ENCODE data around the gene SVIP. TPM values are rescaled to one million over a fixed set of nuclear protein-coding genes. Genes with fewer than 3 reads are reported as not detected.

The SVIP gene
- total and polyA plus RNA-seq, 4 donors = 2.7 to 7.2 (median 4.8) TPM

DNA sequence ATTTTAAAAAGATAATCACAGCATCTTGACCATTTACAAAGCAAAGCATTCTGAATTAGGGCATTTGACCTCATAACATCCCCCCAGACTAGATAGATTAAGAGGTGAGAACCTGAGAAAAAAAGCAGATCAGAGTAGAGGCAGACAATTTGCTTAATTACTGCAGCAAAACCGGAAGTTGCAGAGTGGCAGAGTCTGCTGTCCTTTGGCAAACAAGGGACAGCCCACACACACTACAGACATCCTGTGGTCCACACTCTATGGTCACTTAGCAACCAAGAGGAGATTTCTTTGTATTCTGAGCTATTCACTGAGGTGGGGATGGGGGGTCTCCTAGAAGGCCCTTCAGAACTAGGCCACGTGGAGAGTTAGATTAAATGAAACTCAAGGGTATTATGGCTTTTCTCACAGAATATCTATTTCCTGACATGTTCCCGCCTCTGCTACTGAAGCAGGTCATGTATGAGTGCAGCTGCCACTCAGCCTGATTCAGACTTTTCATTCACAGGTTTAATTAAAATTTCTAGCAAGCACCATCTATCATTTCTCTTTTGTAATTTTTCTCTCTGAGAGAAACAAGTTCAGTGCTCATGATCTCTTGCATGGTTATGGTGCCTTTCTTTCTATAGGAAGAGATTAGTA is 48.5 kb downstream of the SVIP start:
- 64% methylated on average over 3 of the region's 3 CpGs for WGBS
- TF ChIP-seq, protein P1, sequence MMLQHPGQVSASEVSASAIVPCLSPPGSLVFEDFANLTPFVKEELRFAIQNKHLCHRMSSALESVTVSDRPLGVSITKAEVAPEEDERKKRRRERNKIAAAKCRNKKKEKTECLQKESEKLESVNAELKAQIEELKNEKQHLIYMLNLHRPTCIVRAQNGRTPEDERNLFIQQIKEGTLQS (IDR thresholded peaks at IDR 0.05) = no peak
- TF ChIP-seq, protein P2, sequence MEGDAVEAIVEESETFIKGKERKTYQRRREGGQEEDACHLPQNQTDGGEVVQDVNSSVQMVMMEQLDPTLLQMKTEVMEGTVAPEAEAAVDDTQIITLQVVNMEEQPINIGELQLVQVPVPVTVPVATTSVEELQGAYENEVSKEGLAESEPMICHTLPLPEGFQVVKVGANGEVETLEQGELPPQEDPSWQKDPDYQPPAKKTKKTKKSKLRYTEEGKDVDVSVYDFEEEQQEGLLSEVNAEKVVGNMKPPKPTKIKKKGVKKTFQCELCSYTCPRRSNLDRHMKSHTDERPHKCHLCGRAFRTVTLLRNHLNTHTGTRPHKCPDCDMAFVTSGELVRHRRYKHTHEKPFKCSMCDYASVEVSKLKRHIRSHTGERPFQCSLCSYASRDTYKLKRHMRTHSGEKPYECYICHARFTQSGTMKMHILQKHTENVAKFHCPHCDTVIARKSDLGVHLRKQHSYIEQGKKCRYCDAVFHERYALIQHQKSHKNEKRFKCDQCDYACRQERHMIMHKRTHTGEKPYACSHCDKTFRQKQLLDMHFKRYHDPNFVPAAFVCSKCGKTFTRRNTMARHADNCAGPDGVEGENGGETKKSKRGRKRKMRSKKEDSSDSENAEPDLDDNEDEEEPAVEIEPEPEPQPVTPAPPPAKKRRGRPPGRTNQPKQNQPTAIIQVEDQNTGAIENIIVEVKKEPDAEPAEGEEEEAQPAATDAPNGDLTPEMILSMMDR (IDR thresholded peaks at IDR 0.05; ENCODE audit: low read depth, low read length, missing input control) = no peak
- TF ChIP-seq FOXA1 (IDR thresholded peaks at IDR 0.05) (no peak), HNF4A (conservative IDR thresholded peaks at IDR 0.05) (no peak)
- TF ChIP-seq, protein P3, sequence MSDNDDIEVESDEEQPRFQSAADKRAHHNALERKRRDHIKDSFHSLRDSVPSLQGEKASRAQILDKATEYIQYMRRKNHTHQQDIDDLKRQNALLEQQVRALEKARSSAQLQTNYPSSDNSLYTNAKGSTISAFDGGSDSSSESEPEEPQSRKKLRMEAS (IDR thresholded peaks at IDR 0.05) = no peak

DNA sequence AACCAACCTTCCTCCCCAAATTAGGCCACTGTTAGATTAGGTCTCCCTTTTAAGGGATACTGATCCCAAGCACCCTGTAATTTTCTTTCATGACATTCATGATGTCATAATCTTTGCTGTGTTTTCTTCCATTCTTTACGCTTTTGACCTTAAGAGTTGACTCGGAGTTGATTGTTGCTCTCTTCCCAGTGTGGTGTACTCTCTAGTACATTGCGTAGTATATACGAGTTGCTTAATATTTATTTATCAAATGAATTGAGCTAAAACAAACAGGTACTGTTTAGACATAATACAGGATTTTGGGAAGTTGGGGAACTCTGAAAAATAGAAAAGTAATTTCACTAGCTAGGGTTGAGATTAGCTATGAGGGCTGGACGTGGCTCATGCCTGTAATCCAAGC is 49.8 kb downstream of the SVIP start:
- peak overlapping the region in 1 of 2 donors; percentile 3 for H3K27ac ChIP-seq (ENCODE audit: low read depth in 1 of 2, low read length in 2 of 2)
- peaks cover 3 to 6% (median 3%) of the 10 kb centered on the region in 4 donors for H3K4me1 ChIP-seq (ENCODE audit: control insufficient read depth in 4 of 4, insufficient read depth in 4 of 4, low read length in 3 of 4)
- no peak for DNase-seq (ENCODE audit: low spot score)
- TF ChIP-seq JUND (IDR thresholded peaks at IDR 0.05) = no peak
- TF ChIP-seq YY1 (IDR thresholded peaks at IDR 0.05) = peak; percentile 28
- peak in 1 of 2 donors; percentile 48 for TF ChIP-seq RXRA (IDR thresholded peaks at IDR 0.05)
- TF ChIP-seq HNF4A (conservative IDR thresholded peaks at IDR 0.05) = peak in 1 of 2 donors; percentile 30
- no peak for TF ChIP-seq EGR1 (IDR thresholded peaks at IDR 0.05; ENCODE audit: low read depth in 2 of 2)
- TF ChIP-seq FOXA2 (IDR thresholded peaks at IDR 0.05) = peak; percentile 27
- no peaks in the 10 kb centered on the region for H3K36me3 ChIP-seq (ENCODE audit: control insufficient read depth in 4 of 4, insufficient read depth in 3 of 4, low read depth in 1 of 4, low read length in 3 of 4)
- no peak overlapping the region for H3K4me3 ChIP-seq (ENCODE audit: low read depth in 1 of 3, low read length in 3 of 3)
- no peaks in the 10 kb centered on the region for H3K27me3 ChIP-seq (ENCODE audit: control insufficient read depth in 4 of 4, insufficient read depth in 4 of 4, low read length in 3 of 4)
- H3K9me3 ChIP-seq (ENCODE audit: control insufficient read depth in 4 of 4, low read length in 3 of 4) = no peaks in the 10 kb centered on the region
- H3K9ac ChIP-seq (ENCODE audit: low read depth in 1 of 2, low read length in 2 of 2) = no peak overlapping the region
- WGBS = 49% methylated on average over 5 of the region's 5 CpGs

More for the DNA sequence above, 48.5 kb downstream of the SVIP start:
- H3K4me1 ChIP-seq (ENCODE audit: control insufficient read depth in 4 of 4, insufficient read depth in 4 of 4, low read length in 3 of 4) = peaks cover 0 to 3% (median 0%) of the 10 kb centered on the region in 4 donors
- H3K36me3 ChIP-seq (ENCODE audit: control insufficient read depth in 4 of 4, insufficient read depth in 3 of 4, low read depth in 1 of 4, low read length in 3 of 4) = no peaks in the 10 kb centered on the region
- no peak overlapping the region for H3K4me3 ChIP-seq (ENCODE audit: low read depth in 1 of 3, low read length in 3 of 3)
- H3K27me3 ChIP-seq (ENCODE audit: control insufficient read depth in 4 of 4, insufficient read depth in 4 of 4, low read length in 3 of 4) = no peaks in the 10 kb centered on the region
- no peak overlapping the region for H3K9ac ChIP-seq (ENCODE audit: low read depth in 1 of 2, low read length in 2 of 2)
- no peaks in the 10 kb centered on the region for H3K9me3 ChIP-seq (ENCODE audit: control insufficient read depth in 4 of 4, low read length in 3 of 4)
- no peak for DNase-seq (ENCODE audit: low spot score)
- H3K27ac ChIP-seq (ENCODE audit: low read depth in 1 of 2, low read length in 2 of 2) = no peak overlapping the region

DNA sequence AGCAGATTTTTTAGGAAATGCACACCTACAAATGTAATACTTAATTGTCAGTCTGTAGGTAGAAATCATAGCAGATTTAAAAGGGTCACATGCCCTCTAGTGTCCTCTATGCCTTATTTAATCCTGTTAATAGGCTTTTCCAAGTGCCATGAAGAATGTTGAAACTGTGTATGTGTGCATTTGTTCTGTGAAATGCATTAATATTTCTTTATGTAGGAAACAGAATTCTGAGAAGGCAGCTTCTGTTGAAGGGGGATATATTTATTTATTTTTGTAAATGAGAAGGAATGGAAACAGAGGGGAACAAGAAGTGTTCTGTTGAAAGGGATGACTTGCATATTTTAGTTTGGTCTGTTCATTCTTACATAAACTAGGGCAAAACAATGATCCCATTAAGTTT is 51.0 kb downstream of the SVIP start:
- H3K36me3 ChIP-seq (ENCODE audit: control insufficient read depth in 4 of 4, insufficient read depth in 3 of 4, low read depth in 1 of 4, low read length in 3 of 4) = no peaks in the 10 kb centered on the region
- H3K4me3 ChIP-seq (ENCODE audit: low read depth in 1 of 3, low read length in 3 of 3) = no peak overlapping the region
- no peaks in the 10 kb centered on the region for H3K27me3 ChIP-seq (ENCODE audit: control insufficient read depth in 4 of 4, insufficient read depth in 4 of 4, low read length in 3 of 4)
- no peak overlapping the region for H3K9ac ChIP-seq (ENCODE audit: low read depth in 1 of 2, low read length in 2 of 2)
- DNase-seq (ENCODE audit: low spot score) = no peak
- no peaks in the 10 kb centered on the region for H3K9me3 ChIP-seq (ENCODE audit: control insufficient read depth in 4 of 4, low read length in 3 of 4)
- H3K27ac ChIP-seq (ENCODE audit: low read depth in 1 of 2, low read length in 2 of 2) = no peak overlapping the region
- H3K4me1 ChIP-seq (ENCODE audit: control insufficient read depth in 4 of 4, insufficient read depth in 4 of 4, low read length in 3 of 4) = peaks cover 3 to 13% (median 5%) of the 10 kb centered on the region in 4 donors
- TF ChIP-seq JUND (IDR thresholded peaks at IDR 0.05) = no peak
- TF ChIP-seq, protein P2 (IDR thresholded peaks at IDR 0.05; ENCODE audit: low read depth, low read length, missing input control) = peak; percentile 8
- no peak for TF ChIP-seq YY1 (IDR thresholded peaks at IDR 0.05)
- TF ChIP-seq EGR1 (IDR thresholded peaks at IDR 0.05; ENCODE audit: low read depth in 2 of 2) = no peak
- TF ChIP-seq GABPA (IDR thresholded peaks at IDR 0.05 in 1 of 2, conservative IDR thresholded peaks at IDR 0.05 in 1 of 2) = no peak
- TF ChIP-seq HNF4A (conservative IDR thresholded peaks at IDR 0.05) = no peak
- TF ChIP-seq, protein P3 (IDR thresholded peaks at IDR 0.05) = no peak
- TF ChIP-seq RAD21 (IDR thresholded peaks at IDR 0.05) = peak; percentile 55
- TF ChIP-seq TAF1 (conservative IDR thresholded peaks at IDR 0.05) = no peak
- TF ChIP-seq NR2F2 (IDR thresholded peaks at IDR 0.05) = no peak
- no peak for TF ChIP-seq SP1 (IDR thresholded peaks at IDR 0.05)
- TF ChIP-seq, protein P4, sequence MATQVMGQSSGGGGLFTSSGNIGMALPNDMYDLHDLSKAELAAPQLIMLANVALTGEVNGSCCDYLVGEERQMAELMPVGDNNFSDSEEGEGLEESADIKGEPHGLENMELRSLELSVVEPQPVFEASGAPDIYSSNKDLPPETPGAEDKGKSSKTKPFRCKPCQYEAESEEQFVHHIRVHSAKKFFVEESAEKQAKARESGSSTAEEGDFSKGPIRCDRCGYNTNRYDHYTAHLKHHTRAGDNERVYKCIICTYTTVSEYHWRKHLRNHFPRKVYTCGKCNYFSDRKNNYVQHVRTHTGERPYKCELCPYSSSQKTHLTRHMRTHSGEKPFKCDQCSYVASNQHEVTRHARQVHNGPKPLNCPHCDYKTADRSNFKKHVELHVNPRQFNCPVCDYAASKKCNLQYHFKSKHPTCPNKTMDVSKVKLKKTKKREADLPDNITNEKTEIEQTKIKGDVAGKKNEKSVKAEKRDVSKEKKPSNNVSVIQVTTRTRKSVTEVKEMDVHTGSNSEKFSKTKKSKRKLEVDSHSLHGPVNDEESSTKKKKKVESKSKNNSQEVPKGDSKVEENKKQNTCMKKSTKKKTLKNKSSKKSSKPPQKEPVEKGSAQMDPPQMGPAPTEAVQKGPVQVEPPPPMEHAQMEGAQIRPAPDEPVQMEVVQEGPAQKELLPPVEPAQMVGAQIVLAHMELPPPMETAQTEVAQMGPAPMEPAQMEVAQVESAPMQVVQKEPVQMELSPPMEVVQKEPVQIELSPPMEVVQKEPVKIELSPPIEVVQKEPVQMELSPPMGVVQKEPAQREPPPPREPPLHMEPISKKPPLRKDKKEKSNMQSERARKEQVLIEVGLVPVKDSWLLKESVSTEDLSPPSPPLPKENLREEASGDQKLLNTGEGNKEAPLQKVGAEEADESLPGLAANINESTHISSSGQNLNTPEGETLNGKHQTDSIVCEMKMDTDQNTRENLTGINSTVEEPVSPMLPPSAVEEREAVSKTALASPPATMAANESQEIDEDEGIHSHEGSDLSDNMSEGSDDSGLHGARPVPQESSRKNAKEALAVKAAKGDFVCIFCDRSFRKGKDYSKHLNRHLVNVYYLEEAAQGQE (IDR thresholded peaks at IDR 0.05) = no peak
- TF ChIP-seq HNF4G (IDR thresholded peaks at IDR 0.05) = no peak
- TF ChIP-seq, protein P1 (IDR thresholded peaks at IDR 0.05) = no peak
